Loucy (cell line): Measurements from ENCODE around the gene ERCC4.

ENCODE experiments used
- EZH2phosphoT487 ChIP-seq: fragments of 200-600 bp; IDR thresholded peaks from 2 replicates; pipeline ENCODE4 v1.6.1; 2018; ENCODE audit warnings: antibody characterized with exemption, mild to moderate bottlenecking, moderate library complexity, borderline replicate concordance
- TF ChIP-seq, protein P1 (sequence below): fragments of 200-600 bp; sonication (generic); conservative IDR thresholded peaks from 2 replicates; pipeline ENCODE4 v1.5.1; 2014; ENCODE audit warnings: mild to moderate bottlenecking, antibody characterized with exemption, low read length

DNA sequence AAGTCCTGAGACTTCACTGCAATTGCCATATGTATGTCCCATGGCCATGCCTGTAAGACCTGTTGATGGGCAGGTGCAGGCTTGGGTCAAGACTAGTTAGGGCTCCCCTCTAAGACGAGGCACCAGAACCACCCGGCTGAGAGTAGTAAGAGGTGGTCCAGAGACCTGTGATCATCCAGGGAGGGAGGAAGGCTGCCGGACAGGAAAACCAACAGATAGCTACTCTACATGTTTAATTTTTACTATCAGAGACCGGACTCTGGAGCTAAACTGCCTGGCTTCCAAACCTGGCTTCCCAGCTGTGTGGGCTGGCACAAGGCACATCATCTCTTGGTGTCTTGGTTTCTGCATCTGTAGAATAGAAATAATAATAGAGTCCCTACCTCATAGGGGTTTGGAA is 73.0 kb downstream of the ERCC4 start:
- TF ChIP-seq, protein P1, sequence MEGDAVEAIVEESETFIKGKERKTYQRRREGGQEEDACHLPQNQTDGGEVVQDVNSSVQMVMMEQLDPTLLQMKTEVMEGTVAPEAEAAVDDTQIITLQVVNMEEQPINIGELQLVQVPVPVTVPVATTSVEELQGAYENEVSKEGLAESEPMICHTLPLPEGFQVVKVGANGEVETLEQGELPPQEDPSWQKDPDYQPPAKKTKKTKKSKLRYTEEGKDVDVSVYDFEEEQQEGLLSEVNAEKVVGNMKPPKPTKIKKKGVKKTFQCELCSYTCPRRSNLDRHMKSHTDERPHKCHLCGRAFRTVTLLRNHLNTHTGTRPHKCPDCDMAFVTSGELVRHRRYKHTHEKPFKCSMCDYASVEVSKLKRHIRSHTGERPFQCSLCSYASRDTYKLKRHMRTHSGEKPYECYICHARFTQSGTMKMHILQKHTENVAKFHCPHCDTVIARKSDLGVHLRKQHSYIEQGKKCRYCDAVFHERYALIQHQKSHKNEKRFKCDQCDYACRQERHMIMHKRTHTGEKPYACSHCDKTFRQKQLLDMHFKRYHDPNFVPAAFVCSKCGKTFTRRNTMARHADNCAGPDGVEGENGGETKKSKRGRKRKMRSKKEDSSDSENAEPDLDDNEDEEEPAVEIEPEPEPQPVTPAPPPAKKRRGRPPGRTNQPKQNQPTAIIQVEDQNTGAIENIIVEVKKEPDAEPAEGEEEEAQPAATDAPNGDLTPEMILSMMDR = no peak
- TF ChIP-seq EZH2phosphoT487 = no peak
